ENCODE measurements around the gene OTOP2.
A peak's percentile ranks its signal among the peaks of the same experiment; 100 is the strongest.

OTOP2 gene

GRCh38 chr17:74919440-74920305 is 4.4 kb upstream of the OTOP2 start:
- H3K27ac ChIP-seq: no peak overlapping the region; the same call in 1 of the 2 replicates
- POLR2A ChIA-PET (ENCODE audit: low non-redundant PET): interaction anchor here (0.6 kb wide), 1 partner anchor 127 kb away, joined by 3 read pairs; the partner anchor contains the start of gene ATP5PD
- CTCF ChIA-PET: interaction anchor here (1.0 to 7.8 kb wide), 3 partner anchors 38 to 87 kb away, joined by 4 to 113 read pairs (median 5); no protein-coding TSS in a partner anchor
- DNase-seq (ENCODE audit: low spot score): no peak
- no peak for TF ChIP-seq CTCF (conservative IDR thresholded peaks at IDR 0.05; ENCODE audit: low read depth)

- DNase-seq (ENCODE audit: low spot score): no peak
- POLR2A ChIA-PET (ENCODE audit: low non-redundant PET): no interaction called here
- CTCF ChIA-PET: interaction anchor here (1.0 to 7.8 kb wide), 4 partner anchors 38 to 92 kb away, joined by 3 to 113 read pairs (median 4); no protein-coding TSS in a partner anchor
- TF ChIP-seq CTCF (conservative IDR thresholded peaks at IDR 0.05; ENCODE audit: low read depth): no peak
- H3K27ac ChIP-seq: peak overlapping the region; percentile 76
Observed at GRCh38 chr17:74920306-74920620, 3.8 kb upstream of the OTOP2 start.

GRCh38 chr17:74920642-74921025 is 3.4 kb upstream of the OTOP2 start:
- ChIA-PET POLR2A (ENCODE audit: low non-redundant PET) (no interaction called here), CTCF (interaction anchor here (0.7 to 7.8 kb wide), 5 partner anchors 37 to 150 kb away, joined by 3 to 113 read pairs (median 4); no protein-coding TSS in a partner anchor)
- peak; percentile 52 for DNase-seq (ENCODE audit: low spot score)
- H3K27ac ChIP-seq: peak overlapping the region; percentile 76
- TF ChIP-seq CTCF (conservative IDR thresholded peaks at IDR 0.05; ENCODE audit: low read depth): no peak

- POLR2A ChIA-PET (ENCODE audit: low non-redundant PET): interaction anchor here (0.6 kb wide), 1 partner anchor 122 kb away, joined by 4 read pairs; no protein-coding TSS in a partner anchor
- CTCF ChIA-PET: interaction anchor here (0.7 to 7.8 kb wide), 5 partner anchors 37 to 150 kb away, joined by 3 to 113 read pairs (median 4); no protein-coding TSS in a partner anchor
- DNase-seq (ENCODE audit: low spot score): peak; percentile 36
Observed at GRCh38 chr17:74921026-74921681, 2.9 kb upstream of the OTOP2 start.

GRCh38 chr17:74921769-74922168 is 2.3 kb upstream of the OTOP2 start:
- POLR2A ChIA-PET (ENCODE audit: low non-redundant PET): interaction anchor here (0.6 kb wide), 1 partner anchor 121 kb away, joined by 4 read pairs; no protein-coding TSS in a partner anchor
- H3K27ac ChIP-seq: peak overlapping the region; percentile 76
- no peak for DNase-seq (ENCODE audit: low spot score)
- CTCF ChIA-PET: interaction anchor here (1.5 to 7.8 kb wide), 2 partner anchors 36 to 90 kb away, joined by 3 to 113 read pairs; no protein-coding TSS in a partner anchor
- no peak for TF ChIP-seq CTCF (conservative IDR thresholded peaks at IDR 0.05; ENCODE audit: low read depth)

More at GRCh38 chr17:74921026-74921681, 2.9 kb upstream of the OTOP2 start:
- TF ChIP-seq CTCF (conservative IDR thresholded peaks at IDR 0.05; ENCODE audit: low read depth): no peak
- peak overlapping the region; percentile 76 for H3K27ac ChIP-seq

GRCh38 chr17:74922172-74922571 is 1.9 kb upstream of the OTOP2 start:
- H3K27ac ChIP-seq: peak overlapping the region; percentile 76
- ChIA-PET CTCF (interaction anchor here (1.8 to 7.8 kb wide), 2 partner anchors 29 to 36 kb away, joined by 5 to 113 read pairs; no protein-coding TSS in a partner anchor), POLR2A (ENCODE audit: low non-redundant PET) (no interaction called here)
- DNase-seq (ENCODE audit: low spot score): no peak
- no peak for TF ChIP-seq CTCF (conservative IDR thresholded peaks at IDR 0.05; ENCODE audit: low read depth)

Measured in RWPE1 (cell line).